ENCODE measurements around the gene FGD2.

FGD2 gene

DNA sequence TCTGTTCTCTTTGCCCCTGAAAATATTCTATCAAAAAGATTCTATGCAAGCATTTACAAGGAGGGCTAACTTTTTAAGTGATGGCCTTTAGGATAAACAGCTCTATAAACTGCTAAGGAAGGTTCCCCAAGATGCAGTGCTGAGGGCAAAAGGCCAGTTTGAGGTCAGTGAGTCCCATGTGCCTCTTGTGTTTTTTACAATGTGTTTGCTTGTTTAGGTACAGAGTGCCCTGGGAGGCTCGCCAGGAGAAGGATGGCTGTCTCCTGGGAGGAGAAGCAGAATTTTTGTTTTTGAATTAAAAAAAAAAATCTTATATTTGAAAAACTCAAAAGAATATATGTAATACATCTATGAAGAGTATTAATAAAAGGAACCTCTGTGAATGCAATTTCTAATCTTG, 32.3 kb upstream of the FGD2 start:
- peaks cover 19% of the 10 kb centered on the region for H3K79me2 ChIP-seq (ENCODE audit: control insufficient read depth, insufficient read depth, low read length, unreplicated experiment)
- H3K4me1 ChIP-seq (ENCODE audit: control insufficient read depth, insufficient read depth, low read length, unreplicated experiment) = no peaks in the 10 kb centered on the region
- H3K27ac ChIP-seq (ENCODE audit: low read depth, low read length) = no peak overlapping the region
- no peaks in the 10 kb centered on the region for H3K27me3 ChIP-seq (ENCODE audit: insufficient read depth, low read length)
- no peak overlapping the region for H2AFZ ChIP-seq (ENCODE audit: low read length, unreplicated experiment)
- peaks cover 77% of the 10 kb centered on the region for H3K36me3 ChIP-seq (ENCODE audit: insufficient read depth, low read length)
- H3K4me3 ChIP-seq (ENCODE audit: low read depth, low read length) = no peak overlapping the region

DNA sequence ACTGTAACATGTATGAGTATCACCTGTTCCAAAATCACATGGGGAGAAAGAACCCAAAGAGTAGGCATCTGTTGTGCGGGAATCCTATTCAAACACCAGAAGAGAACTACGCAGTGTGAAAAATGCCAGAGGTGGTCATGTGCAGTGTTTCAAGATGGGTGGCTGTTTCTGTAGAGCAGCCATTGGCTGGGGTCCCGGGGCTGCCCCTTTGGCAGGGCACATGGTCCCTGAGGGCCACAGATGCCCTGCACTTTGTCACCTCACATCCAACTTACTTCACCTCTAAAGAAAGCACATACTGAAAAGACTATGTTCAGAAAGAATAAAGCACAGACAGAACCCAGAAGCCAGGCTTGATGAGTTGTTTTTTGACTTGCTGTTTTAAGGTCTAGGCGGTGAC, 31.8 kb upstream of the FGD2 start:
- Histone ChIP-seq H3K79me2 (ENCODE audit: control insufficient read depth, insufficient read depth, low read length, unreplicated experiment) (peaks cover 24% of the 10 kb centered on the region), H3K4me1 (ENCODE audit: control insufficient read depth, insufficient read depth, low read length, unreplicated experiment) (no peaks in the 10 kb centered on the region), H3K27me3 (ENCODE audit: insufficient read depth, low read length) (no peaks in the 10 kb centered on the region), H3K36me3 (ENCODE audit: insufficient read depth, low read length) (peaks cover 74% of the 10 kb centered on the region), H3K4me3 (ENCODE audit: low read depth, low read length) (no peak overlapping the region), H2AFZ (ENCODE audit: low read length, unreplicated experiment) (no peak overlapping the region), H3K27ac (ENCODE audit: low read depth, low read length) (no peak overlapping the region)

DNA sequence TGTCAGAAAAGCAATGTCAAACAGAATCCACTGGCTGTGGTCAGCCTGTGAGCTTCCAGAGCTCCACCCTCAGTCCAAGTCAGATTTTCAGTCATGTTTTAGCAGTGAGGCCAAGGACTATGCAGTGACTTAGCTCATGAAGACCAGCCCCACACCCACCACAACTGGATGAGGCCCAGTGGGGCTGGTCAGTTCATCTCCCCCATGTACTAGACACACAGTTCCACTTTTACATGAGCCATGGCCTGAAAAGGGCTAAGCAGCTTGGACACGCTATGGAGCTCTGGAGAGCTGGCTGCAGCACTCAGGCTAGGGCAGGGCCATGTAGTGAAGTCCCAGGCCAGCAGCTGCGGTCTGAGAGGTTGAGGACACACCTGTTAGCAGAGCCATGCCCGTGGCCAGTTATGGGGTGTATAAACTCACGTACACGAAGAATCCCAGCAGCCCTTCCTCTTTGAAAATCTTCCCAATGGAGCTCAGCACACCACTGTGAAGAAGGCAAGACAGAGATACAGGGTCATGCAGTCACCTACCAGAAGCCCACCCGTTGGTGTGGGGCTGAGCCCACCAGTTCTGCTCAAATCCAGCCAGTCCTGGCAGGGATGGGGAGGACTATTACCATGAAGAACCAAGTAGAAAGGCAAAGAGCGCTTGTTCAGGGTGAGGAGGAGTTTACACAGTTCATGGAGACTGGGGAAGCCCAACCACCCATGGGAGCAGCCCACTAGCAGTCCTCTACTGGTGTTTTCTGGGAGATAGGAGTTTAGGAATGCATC, 30.0 kb upstream of the FGD2 start:
- no peak overlapping the region for H2AFZ ChIP-seq (ENCODE audit: low read length, unreplicated experiment)
- H3K4me3 ChIP-seq (ENCODE audit: low read depth, low read length) = no peak overlapping the region
- H3K4me1 ChIP-seq (ENCODE audit: control insufficient read depth, insufficient read depth, low read length, unreplicated experiment) = peaks cover 6% of the 10 kb centered on the region
- no peaks in the 10 kb centered on the region for H3K27me3 ChIP-seq (ENCODE audit: insufficient read depth, low read length)
- H3K27ac ChIP-seq (ENCODE audit: low read depth, low read length) = no peak overlapping the region
- peaks cover 41% of the 10 kb centered on the region for H3K79me2 ChIP-seq (ENCODE audit: control insufficient read depth, insufficient read depth, low read length, unreplicated experiment)
- H3K36me3 ChIP-seq (ENCODE audit: insufficient read depth, low read length) = peaks cover 71% of the 10 kb centered on the region

DNA sequence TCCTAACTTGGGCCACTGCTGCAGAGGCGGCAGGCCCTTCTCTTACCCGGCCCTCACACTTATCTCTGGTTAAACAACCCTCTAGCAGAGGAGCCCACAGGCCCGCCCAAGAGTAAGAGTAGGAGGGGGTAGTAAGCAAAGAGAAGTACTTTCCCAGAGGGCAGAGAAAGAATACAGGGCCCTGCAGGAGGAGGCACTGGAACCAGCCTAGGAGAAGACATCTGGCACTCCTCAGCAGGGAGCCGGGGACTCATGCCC, 29.5 kb upstream of the FGD2 start:
- H3K4me1 ChIP-seq (ENCODE audit: control insufficient read depth, insufficient read depth, low read length, unreplicated experiment) = peaks cover 6% of the 10 kb centered on the region

DNA sequence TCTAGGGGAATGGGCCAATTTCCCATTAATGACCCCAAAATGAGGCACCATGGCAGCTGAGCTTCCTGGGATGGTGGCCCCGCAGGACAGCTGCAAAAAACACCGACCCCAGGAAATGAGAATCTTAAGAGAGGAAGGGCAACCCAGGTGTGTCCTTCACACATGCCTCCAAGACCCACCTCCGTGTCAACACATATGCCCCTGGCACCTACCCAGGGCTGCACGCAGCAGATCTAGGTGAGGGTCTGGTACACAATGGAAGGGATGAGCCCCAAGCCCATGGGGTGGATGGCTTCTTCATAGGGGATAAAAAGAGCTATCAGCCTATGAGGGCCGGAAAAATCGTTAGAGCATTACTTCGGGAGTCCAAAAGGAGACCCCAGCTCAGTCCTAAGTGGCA, 28.9 kb upstream of the FGD2 start:
- Histone ChIP-seq H3K79me2 (ENCODE audit: control insufficient read depth, insufficient read depth, low read length, unreplicated experiment) (peaks cover 52% of the 10 kb centered on the region), H2AFZ (ENCODE audit: low read length, unreplicated experiment) (no peak overlapping the region), H3K27ac (ENCODE audit: low read depth, low read length) (no peak overlapping the region), H3K4me3 (ENCODE audit: low read depth, low read length) (no peak overlapping the region), H3K27me3 (ENCODE audit: insufficient read depth, low read length) (no peaks in the 10 kb centered on the region), H3K4me1 (ENCODE audit: control insufficient read depth, insufficient read depth, low read length, unreplicated experiment) (peaks cover 9% of the 10 kb centered on the region), H3K36me3 (ENCODE audit: insufficient read depth, low read length) (peaks cover 60% of the 10 kb centered on the region)

More for the DNA sequence above, 29.5 kb upstream of the FGD2 start:
- H2AFZ ChIP-seq (ENCODE audit: low read length, unreplicated experiment) = no peak overlapping the region
- peaks cover 66% of the 10 kb centered on the region for H3K36me3 ChIP-seq (ENCODE audit: insufficient read depth, low read length)
- peaks cover 46% of the 10 kb centered on the region for H3K79me2 ChIP-seq (ENCODE audit: control insufficient read depth, insufficient read depth, low read length, unreplicated experiment)
- no peaks in the 10 kb centered on the region for H3K27me3 ChIP-seq (ENCODE audit: insufficient read depth, low read length)
- H3K4me3 ChIP-seq (ENCODE audit: low read depth, low read length) = no peak overlapping the region
- H3K27ac ChIP-seq (ENCODE audit: low read depth, low read length) = no peak overlapping the region

DNA sequence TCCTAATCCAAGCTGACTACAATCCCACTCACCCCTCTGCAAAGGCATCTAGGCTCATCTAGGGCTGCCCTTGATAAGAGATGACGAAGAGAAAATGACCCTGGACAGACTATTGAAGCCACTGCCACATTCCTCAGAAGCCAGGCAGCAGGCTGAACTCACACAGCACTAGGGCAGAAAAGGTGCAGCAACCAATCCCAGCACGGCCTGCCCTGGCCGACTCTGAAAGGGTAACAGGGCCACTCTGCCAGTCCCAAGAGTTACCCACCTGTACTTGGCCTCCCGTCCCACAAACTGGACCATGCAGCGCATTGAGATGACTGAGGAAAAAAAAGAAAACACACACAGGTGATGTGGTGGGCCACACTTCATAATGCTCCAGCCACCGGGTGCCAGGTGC, 28.5 kb upstream of the FGD2 start:
- Histone ChIP-seq H3K36me3 (ENCODE audit: insufficient read depth, low read length) (peaks cover 56% of the 10 kb centered on the region), H3K79me2 (ENCODE audit: control insufficient read depth, insufficient read depth, low read length, unreplicated experiment) (peaks cover 56% of the 10 kb centered on the region), H2AFZ (ENCODE audit: low read length, unreplicated experiment) (no peak overlapping the region), H3K27ac (ENCODE audit: low read depth, low read length) (no peak overlapping the region), H3K4me1 (ENCODE audit: control insufficient read depth, insufficient read depth, low read length, unreplicated experiment) (peaks cover 12% of the 10 kb centered on the region), H3K27me3 (ENCODE audit: insufficient read depth, low read length) (no peaks in the 10 kb centered on the region), H3K4me3 (ENCODE audit: low read depth, low read length) (no peak overlapping the region)

DNA sequence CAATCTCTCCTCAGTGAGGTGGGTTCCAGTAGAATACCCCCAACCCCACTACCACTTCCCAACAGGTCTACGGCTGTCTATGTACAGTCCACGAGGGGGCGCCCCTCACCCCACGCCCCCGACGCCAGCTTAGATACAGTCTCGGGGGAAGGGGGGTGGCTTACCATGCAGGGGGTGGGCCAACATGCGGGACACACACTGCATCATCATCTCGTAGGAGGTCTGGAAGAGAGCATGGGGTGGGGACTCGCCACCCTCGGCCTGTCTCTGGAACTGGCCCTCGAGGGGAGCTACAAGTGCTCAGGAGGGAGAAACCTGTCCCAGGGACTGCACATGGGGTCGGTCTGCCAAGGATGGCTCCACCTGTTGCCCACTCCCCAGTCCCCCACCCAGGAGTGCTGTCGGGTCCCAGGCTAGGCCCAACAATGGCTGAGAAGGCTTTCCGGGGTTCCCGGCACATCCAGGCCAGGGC, 27.9 kb upstream of the FGD2 start:
- Histone ChIP-seq H3K79me2 (ENCODE audit: control insufficient read depth, insufficient read depth, low read length, unreplicated experiment) (peaks cover 61% of the 10 kb centered on the region), H3K4me3 (ENCODE audit: low read depth, low read length) (no peak overlapping the region), H3K27me3 (ENCODE audit: insufficient read depth, low read length) (no peaks in the 10 kb centered on the region), H2AFZ (ENCODE audit: low read length, unreplicated experiment) (no peak overlapping the region), H3K36me3 (ENCODE audit: insufficient read depth, low read length) (peaks cover 50% of the 10 kb centered on the region), H3K4me1 (ENCODE audit: control insufficient read depth, insufficient read depth, low read length, unreplicated experiment) (peaks cover 12% of the 10 kb centered on the region), H3K27ac (ENCODE audit: low read depth, low read length) (no peak overlapping the region)

DNA sequence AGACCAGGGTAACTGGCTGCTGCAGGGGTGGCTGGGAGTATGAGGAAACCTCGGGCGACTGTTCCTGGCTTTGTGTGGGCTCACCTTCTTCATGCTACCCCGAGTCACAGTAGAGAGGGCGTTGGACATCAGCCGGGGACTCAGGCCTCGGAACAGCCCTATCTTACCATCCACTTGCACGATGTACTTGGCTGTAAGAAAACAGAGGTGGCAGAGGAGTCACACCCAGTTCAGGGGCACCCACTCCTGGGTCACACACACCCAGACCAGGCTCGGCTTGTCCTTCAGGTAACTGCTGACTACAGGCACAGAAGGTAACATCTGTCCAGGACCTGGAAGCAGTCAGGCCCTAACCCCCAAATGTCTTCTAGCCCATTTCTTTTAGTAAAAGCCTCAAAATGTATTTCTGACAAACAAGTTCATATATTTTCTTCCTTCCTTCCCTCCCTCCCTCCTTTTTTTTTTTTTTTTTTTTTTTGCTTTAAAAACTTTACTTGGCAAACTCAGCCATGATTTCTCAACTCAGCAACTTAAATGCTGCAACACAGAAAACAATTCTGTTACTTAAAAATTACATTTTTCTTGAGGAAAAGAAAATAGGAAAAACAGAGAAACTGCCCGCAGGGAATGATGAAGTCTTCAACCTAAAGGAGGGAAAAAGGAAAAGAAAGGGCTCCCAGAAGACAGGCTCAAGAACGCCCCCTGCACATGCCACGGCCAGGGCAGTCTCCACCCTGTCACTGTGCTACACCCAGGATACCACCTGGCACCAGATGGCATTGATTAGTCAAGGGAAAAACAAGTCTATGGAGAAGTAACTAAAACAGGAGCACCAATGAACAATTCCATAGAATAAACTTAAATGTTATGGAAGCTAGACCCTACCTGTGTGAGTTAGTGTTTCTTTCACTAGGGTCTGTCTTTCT, 26.8 kb upstream of the FGD2 start:
- H2AFZ ChIP-seq (ENCODE audit: low read length, unreplicated experiment) = no peak overlapping the region
- no peaks in the 10 kb centered on the region for H3K27me3 ChIP-seq (ENCODE audit: insufficient read depth, low read length)
- H3K4me1 ChIP-seq (ENCODE audit: control insufficient read depth, insufficient read depth, low read length, unreplicated experiment) = peaks cover 23% of the 10 kb centered on the region
- H3K4me3 ChIP-seq (ENCODE audit: low read depth, low read length) = no peak overlapping the region
- peaks cover 40% of the 10 kb centered on the region for H3K36me3 ChIP-seq (ENCODE audit: insufficient read depth, low read length)
- H3K27ac ChIP-seq (ENCODE audit: low read depth, low read length) = no peak overlapping the region
- H3K79me2 ChIP-seq (ENCODE audit: control insufficient read depth, insufficient read depth, low read length, unreplicated experiment) = peaks cover 73% of the 10 kb centered on the region

DNA sequence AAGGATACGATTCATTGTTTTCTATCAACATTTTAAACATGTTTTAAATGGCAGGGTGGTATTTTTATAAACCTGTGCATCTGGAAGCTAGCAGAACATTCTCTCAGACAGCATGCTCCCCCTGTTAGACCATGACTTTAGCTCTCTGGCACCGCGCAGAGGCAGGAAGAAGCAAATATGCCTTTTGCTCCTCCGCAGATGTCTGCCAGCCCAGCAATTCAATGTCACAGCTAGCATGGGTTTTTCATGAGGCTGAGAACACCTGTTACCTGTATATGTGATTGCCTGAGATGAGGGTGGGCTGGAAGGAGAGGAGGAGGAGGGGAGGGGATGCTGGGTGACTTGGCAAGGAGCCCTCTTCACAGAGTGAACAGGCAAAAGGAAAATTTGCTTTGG, 26.1 kb upstream of the FGD2 start:
- Histone ChIP-seq H3K4me3 (ENCODE audit: low read depth, low read length) (no peak overlapping the region), H3K4me1 (ENCODE audit: control insufficient read depth, insufficient read depth, low read length, unreplicated experiment) (peaks cover 30% of the 10 kb centered on the region), H3K36me3 (ENCODE audit: insufficient read depth, low read length) (peaks cover 38% of the 10 kb centered on the region), H3K27ac (ENCODE audit: low read depth, low read length) (no peak overlapping the region), H3K27me3 (ENCODE audit: insufficient read depth, low read length) (no peaks in the 10 kb centered on the region), H3K79me2 (ENCODE audit: control insufficient read depth, insufficient read depth, low read length, unreplicated experiment) (peaks cover 80% of the 10 kb centered on the region), H2AFZ (ENCODE audit: low read length, unreplicated experiment) (no peak overlapping the region)

DNA sequence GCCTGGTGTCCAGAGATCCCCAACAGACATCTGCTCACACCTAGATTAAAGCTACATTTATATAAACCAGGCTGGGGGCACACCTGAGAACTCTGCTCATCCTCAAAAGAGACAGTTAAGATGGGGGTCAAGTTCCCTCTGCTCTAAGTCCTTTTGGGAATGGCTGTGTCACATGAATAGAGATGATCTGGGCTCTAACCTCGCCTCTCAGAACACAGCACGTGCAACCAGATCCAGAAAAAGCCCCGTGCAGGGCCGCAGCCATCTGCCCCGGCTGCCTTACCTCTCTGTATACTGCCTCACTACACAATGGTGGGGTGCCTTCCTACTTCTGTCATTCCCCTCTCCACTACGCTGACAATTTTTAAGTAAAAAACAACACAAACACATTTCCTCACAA, 25.3 kb upstream of the FGD2 start:
- Histone ChIP-seq H2AFZ (ENCODE audit: low read length, unreplicated experiment) (no peak overlapping the region), H3K27me3 (ENCODE audit: insufficient read depth, low read length) (no peaks in the 10 kb centered on the region), H3K4me1 (ENCODE audit: control insufficient read depth, insufficient read depth, low read length, unreplicated experiment) (peaks cover 32% of the 10 kb centered on the region), H3K79me2 (ENCODE audit: control insufficient read depth, insufficient read depth, low read length, unreplicated experiment) (peaks cover 87% of the 10 kb centered on the region), H3K36me3 (ENCODE audit: insufficient read depth, low read length) (peaks cover 32% of the 10 kb centered on the region), H3K27ac (ENCODE audit: low read depth, low read length) (no peak overlapping the region), H3K4me3 (ENCODE audit: low read depth, low read length) (no peak overlapping the region)

Measured in ACC112 (cell line).